HepG2 (cell line): ENCODE measurements around the gene GGA3. TPM values are rescaled to one million over a fixed set of nuclear protein-coding genes. Genes with fewer than 3 reads are reported as not detected.

ENCODE experiments used
- ARID2 ChIP-seq: sonication (generic); formaldehyde crosslinking; IDR thresholded peaks from 2 replicates; pipeline ENCODE4 v1.8.1; 2022; ENCODE audit warnings: mild to moderate bottlenecking, missing genetic modification reagents, borderline replicate concordance
- BRCA1 ChIP-seq: sonication (generic); formaldehyde crosslinking; IDR thresholded peaks from 2 replicates; pipeline ENCODE4 v1.4.0; 2020; ENCODE audit warnings: missing genetic modification reagents
- FOSL2 ChIP-seq: sonication (generic); formaldehyde crosslinking; IDR thresholded peaks from 2 replicates; pipeline ENCODE4 v1.4.0; 2020; ENCODE audit warnings: missing genetic modification reagents
- NFRKB ChIP-seq: fragments of 450-650 bp; IDR thresholded peaks from 2 replicates; pipeline ENCODE4 v1.6.1; 2017
- RXRB ChIP-seq: IDR thresholded peaks from 2 replicates; pipeline ENCODE4 v1.6.1; 2016; ENCODE audit warnings: borderline replicate concordance, missing genetic modification reagents, missing compliant biosample characterization
- ZNF33A ChIP-seq: sonication (generic); formaldehyde crosslinking; IDR thresholded peaks from 2 replicates; pipeline ENCODE4 v1.5.1; 2020; ENCODE audit warnings: missing genetic modification reagents, mild to moderate bottlenecking, moderate library complexity, borderline replicate concordance
- ZNF383 ChIP-seq: sonication (generic); formaldehyde crosslinking; IDR thresholded peaks from 2 replicates; pipeline ENCODE4 v1.4.0; 2020; ENCODE audit warnings: missing genetic modification reagents, mild to moderate bottlenecking, borderline replicate concordance
- ZNF556 ChIP-seq: sonication (generic); formaldehyde crosslinking; IDR thresholded peaks from 2 replicates; pipeline ENCODE4 v1.4.0; 2020; ENCODE audit warnings: mild to moderate bottlenecking, missing genetic modification reagents, borderline replicate concordance
- polyA plus RNA-seq, 8 experiments: library from polyadenylated mRNA; depleted of rRNA in 3 of 8; stranded (reverse) in 7 of 8; unstranded in 1 of 8; fragments of >200 nt; fragmentation: Illumina TruSeq in 4 of 8; extraction: Trizol in 4 of 8; gene quantifications; 2 replicates each; pipeline versions ENCODE4 v1.2.1 to v1.2.3, GENCODE V29; 2011 to 2016; ENCODE audit warnings: low read depth in 4 of 8, missing spikeins in 1 of 8, mixed read lengths in 1 of 8; ENCODE audit not compliant: insufficient read depth in 1 of 8
- total RNA-seq, 5 experiments: library from RNA; depleted of rRNA; stranded (reverse); fragments of >200 nt; fragmentation: Illumina TruSeq; extraction: Trizol; gene quantifications; 2 replicates each; pipeline ENCODE4 v1.2.3, GENCODE V29; 2016; ENCODE audit warnings: low read depth in 1 of 5
- TF ChIP-seq, protein P1 (sequence below): sonication (generic); formaldehyde crosslinking; IDR thresholded peaks from 2 replicates; pipeline ENCODE4 v1.5.0; 2020; ENCODE audit warnings: missing genetic modification reagents
- TF ChIP-seq, protein P2 (sequence below): sonication (generic); formaldehyde crosslinking; IDR thresholded peaks from 2 replicates; pipeline ENCODE4 v1.8.1; 2022; ENCODE audit warnings: low read depth, mild to moderate bottlenecking, missing genetic modification reagents
- TF ChIP-seq, protein P3 (sequence below): sonication (generic); formaldehyde crosslinking; IDR thresholded peaks from 2 replicates; pipeline ENCODE4 v1.8.0; 2022; ENCODE audit warnings: mild to moderate bottlenecking, missing genetic modification reagents, moderate library complexity
- TF ChIP-seq, protein P4 (sequence below), 2 experiments: IDR thresholded peaks; 2 replicates each; pipeline ENCODE4 v1.6.1; 2011 to 2012; ENCODE audit warnings: low read length in 2 of 2, borderline replicate concordance in 1 of 2, low read depth in 1 of 2, mild to moderate bottlenecking in 1 of 2, moderate library complexity in 1 of 2
- TF ChIP-seq, protein P5 (sequence below): sonication (generic); formaldehyde crosslinking; IDR thresholded peaks from 2 replicates; pipeline ENCODE4 v1.5.1; 2020; ENCODE audit warnings: missing genetic modification reagents, mild to moderate bottlenecking, borderline replicate concordance
- TF ChIP-seq, protein P6 (sequence below): sonication (generic); formaldehyde crosslinking; IDR thresholded peaks from 2 replicates; pipeline ENCODE4 v1.4.0; 2020; ENCODE audit warnings: missing genetic modification reagents, low read depth, mild to moderate bottlenecking, borderline replicate concordance

GGA3 gene
- total and polyA plus RNA-seq, 2 of the 13 experiments (the other 11 are each of a cell fraction or from before 2014, with no cell fraction given): 28.4 to 43.7 TPM

DNA sequence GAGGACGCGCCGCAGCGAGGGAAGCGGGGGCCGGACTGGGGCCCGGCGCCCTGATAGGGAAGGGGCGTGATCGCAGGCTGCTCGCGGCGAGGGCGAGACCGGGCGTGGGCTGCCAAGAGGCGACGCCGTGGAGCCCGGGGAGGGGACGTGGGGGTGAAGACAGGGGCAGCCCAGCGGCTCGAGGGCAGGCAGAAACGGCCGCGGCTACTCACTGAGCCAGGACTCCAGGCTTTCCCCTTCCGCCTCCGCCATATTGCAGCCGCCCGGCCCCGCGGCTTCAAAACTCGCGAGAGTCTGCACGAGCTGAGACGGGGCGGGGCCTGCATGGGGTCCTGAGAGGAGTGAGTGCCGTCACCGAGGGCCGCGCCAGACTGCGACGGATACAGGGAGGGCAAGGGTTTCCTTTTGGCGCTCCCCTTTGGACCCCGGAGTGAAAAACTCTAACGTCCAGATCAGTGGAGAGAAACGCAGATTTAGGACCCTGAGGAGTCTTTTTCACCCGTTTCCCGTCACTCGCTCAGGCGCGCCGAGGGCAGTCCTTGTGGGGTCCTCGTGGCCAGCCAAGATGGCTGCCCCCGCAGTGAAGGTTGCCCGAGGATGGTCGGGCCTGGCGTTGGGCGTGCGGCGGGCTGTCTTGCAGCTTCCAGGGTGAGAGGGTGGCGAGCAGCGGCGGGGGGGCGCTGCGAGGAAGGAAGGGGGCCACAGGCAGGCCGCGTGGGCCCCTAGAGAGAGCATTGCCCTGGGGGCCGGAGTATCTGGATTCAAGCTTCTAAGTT is at the start of gene GGA3, which contains the start of gene MRPS7 (continued):
- TF ChIP-seq ZNF556 (CRISPR knock-in tag) (peak; percentile 77; the same call in 1 of the 2 replicates), BRCA1 (peak; percentile 78; the same call in 1 of the 2 replicates), FOSL2 (CRISPR knock-in tag) (no peak; the same call in 1 of the 2 replicates), ZNF383 (CRISPR knock-in tag) (no peak), ZNF33A (CRISPR knock-in tag) (no peak), RXRB (CRISPR knock-in tag) (0 out of 2 replicates have a peak, but pooled peaks have one; percentile 41), ARID2 (CRISPR knock-in tag) (peak; percentile 86; the same call in 1 of the 2 replicates), NFRKB (peak; percentile 22; the same call in 1 of the 2 replicates)
- TF ChIP-seq, protein P1, sequence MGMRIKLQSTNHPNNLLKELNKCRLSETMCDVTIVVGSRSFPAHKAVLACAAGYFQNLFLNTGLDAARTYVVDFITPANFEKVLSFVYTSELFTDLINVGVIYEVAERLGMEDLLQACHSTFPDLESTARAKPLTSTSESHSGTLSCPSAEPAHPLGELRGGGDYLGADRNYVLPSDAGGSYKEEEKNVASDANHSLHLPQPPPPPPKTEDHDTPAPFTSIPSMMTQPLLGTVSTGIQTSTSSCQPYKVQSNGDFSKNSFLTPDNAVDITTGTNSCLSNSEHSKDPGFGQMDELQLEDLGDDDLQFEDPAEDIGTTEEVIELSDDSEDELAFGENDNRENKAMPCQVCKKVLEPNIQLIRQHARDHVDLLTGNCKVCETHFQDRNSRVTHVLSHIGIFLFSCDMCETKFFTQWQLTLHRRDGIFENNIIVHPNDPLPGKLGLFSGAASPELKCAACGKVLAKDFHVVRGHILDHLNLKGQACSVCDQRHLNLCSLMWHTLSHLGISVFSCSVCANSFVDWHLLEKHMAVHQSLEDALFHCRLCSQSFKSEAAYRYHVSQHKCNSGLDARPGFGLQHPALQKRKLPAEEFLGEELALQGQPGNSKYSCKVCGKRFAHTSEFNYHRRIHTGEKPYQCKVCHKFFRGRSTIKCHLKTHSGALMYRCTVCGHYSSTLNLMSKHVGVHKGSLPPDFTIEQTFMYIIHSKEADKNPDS (CRISPR knock-in tag): no peak
- TF ChIP-seq, protein P2, sequence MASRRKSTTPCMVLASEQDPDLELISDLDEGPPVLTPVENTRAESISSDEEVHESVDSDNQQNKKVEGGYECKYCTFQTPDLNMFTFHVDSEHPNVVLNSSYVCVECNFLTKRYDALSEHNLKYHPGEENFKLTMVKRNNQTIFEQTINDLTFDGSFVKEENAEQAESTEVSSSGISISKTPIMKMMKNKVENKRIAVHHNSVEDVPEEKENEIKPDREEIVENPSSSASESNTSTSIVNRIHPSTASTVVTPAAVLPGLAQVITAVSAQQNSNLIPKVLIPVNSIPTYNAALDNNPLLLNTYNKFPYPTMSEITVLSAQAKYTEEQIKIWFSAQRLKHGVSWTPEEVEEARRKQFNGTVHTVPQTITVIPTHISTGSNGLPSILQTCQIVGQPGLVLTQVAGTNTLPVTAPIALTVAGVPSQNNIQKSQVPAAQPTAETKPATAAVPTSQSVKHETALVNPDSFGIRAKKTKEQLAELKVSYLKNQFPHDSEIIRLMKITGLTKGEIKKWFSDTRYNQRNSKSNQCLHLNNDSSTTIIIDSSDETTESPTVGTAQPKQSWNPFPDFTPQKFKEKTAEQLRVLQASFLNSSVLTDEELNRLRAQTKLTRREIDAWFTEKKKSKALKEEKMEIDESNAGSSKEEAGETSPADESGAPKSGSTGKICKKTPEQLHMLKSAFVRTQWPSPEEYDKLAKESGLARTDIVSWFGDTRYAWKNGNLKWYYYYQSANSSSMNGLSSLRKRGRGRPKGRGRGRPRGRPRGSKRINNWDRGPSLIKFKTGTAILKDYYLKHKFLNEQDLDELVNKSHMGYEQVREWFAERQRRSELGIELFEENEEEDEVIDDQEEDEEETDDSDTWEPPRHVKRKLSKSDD (CRISPR knock-in tag): peak; percentile 91
- TF ChIP-seq, protein P3, sequence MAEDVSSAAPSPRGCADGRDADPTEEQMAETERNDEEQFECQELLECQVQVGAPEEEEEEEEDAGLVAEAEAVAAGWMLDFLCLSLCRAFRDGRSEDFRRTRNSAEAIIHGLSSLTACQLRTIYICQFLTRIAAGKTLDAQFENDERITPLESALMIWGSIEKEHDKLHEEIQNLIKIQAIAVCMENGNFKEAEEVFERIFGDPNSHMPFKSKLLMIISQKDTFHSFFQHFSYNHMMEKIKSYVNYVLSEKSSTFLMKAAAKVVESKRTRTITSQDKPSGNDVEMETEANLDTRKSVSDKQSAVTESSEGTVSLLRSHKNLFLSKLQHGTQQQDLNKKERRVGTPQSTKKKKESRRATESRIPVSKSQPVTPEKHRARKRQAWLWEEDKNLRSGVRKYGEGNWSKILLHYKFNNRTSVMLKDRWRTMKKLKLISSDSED (CRISPR knock-in tag): peak; percentile 27; the same call in 1 of the 2 replicates
- TF ChIP-seq, protein P4, sequence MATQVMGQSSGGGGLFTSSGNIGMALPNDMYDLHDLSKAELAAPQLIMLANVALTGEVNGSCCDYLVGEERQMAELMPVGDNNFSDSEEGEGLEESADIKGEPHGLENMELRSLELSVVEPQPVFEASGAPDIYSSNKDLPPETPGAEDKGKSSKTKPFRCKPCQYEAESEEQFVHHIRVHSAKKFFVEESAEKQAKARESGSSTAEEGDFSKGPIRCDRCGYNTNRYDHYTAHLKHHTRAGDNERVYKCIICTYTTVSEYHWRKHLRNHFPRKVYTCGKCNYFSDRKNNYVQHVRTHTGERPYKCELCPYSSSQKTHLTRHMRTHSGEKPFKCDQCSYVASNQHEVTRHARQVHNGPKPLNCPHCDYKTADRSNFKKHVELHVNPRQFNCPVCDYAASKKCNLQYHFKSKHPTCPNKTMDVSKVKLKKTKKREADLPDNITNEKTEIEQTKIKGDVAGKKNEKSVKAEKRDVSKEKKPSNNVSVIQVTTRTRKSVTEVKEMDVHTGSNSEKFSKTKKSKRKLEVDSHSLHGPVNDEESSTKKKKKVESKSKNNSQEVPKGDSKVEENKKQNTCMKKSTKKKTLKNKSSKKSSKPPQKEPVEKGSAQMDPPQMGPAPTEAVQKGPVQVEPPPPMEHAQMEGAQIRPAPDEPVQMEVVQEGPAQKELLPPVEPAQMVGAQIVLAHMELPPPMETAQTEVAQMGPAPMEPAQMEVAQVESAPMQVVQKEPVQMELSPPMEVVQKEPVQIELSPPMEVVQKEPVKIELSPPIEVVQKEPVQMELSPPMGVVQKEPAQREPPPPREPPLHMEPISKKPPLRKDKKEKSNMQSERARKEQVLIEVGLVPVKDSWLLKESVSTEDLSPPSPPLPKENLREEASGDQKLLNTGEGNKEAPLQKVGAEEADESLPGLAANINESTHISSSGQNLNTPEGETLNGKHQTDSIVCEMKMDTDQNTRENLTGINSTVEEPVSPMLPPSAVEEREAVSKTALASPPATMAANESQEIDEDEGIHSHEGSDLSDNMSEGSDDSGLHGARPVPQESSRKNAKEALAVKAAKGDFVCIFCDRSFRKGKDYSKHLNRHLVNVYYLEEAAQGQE (IDR thresholded peaks at IDR 0.05; ENCODE audit: borderline replicate concordance in 1 of 2, low read depth in 1 of 2, low read length in 2 of 2): peak in 1 of 2 experiments; percentile 51; a peak in 1 of 4 replicates
- TF ChIP-seq, protein P5, sequence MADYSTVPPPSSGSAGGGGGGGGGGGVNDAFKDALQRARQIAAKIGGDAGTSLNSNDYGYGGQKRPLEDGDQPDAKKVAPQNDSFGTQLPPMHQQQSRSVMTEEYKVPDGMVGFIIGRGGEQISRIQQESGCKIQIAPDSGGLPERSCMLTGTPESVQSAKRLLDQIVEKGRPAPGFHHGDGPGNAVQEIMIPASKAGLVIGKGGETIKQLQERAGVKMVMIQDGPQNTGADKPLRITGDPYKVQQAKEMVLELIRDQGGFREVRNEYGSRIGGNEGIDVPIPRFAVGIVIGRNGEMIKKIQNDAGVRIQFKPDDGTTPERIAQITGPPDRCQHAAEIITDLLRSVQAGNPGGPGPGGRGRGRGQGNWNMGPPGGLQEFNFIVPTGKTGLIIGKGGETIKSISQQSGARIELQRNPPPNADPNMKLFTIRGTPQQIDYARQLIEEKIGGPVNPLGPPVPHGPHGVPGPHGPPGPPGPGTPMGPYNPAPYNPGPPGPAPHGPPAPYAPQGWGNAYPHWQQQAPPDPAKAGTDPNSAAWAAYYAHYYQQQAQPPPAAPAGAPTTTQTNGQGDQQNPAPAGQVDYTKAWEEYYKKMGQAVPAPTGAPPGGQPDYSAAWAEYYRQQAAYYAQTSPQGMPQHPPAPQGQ (CRISPR knock-in tag): peak; percentile 18; the same call in 1 of the 2 replicates
- TF ChIP-seq, protein P6, sequence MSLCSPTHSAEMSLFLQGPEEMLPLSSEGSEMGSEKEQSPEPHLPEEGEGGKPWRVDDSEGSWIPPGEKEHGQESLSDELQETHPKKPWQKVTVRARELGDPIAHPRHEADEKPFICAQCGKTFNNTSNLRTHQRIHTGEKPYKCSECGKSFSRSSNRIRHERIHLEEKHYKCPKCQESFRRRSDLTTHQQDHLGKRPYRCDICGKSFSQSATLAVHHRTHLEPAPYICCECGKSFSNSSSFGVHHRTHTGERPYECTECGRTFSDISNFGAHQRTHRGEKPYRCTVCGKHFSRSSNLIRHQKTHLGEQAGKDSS (CRISPR knock-in tag): no peak
